ENCODE measurements around the gene ALDH4A1.

Gene ALDH4A1

GRCh38 chr1:18944810-18945209, 42.5 kb upstream of the ALDH4A1 start:
- H4K20me1 ChIP-seq (ENCODE audit: insufficient read depth, low read length) = no peaks in the 10 kb centered on the region
- no peaks in the 10 kb centered on the region for H3K4me1 ChIP-seq (ENCODE audit: low read length)
- TF ChIP-seq EZH2phosphoT487 (IDR thresholded peaks at IDR 0.05; ENCODE audit: low read depth) (no peak), CTCF (IDR thresholded peaks at IDR 0.05; ENCODE audit: low read depth, low read length) (no peak)
- no peaks in the 10 kb centered on the region for H3K36me3 ChIP-seq (replicated peaks; ENCODE audit: low read depth, low read length)
- no peaks in the 10 kb centered on the region for H3K9me3 ChIP-seq (ENCODE audit: insufficient read depth, low read length)
- H3K9ac ChIP-seq (ENCODE audit: low read length) = no peak overlapping the region
- no peak overlapping the region for H3K4me2 ChIP-seq (ENCODE audit: low read length)
- no peak overlapping the region for H3K27ac ChIP-seq (ENCODE audit: low read length)
- no peaks in the 10 kb centered on the region for H3K79me2 ChIP-seq (ENCODE audit: low read length)
- H2AFZ ChIP-seq (ENCODE audit: low read depth, low read length) = no peak overlapping the region
- H3K4me3 ChIP-seq (ENCODE audit: low read length) = no peak overlapping the region
- no peaks in the 10 kb centered on the region for H3K27me3 ChIP-seq (ENCODE audit: low read depth, low read length)

GRCh38 chr1:18943914-18944572, 41.7 kb upstream of the ALDH4A1 start:
- Histone ChIP-seq H4K20me1 (ENCODE audit: insufficient read depth, low read length) (no peaks in the 10 kb centered on the region), H3K4me3 (ENCODE audit: low read length) (no peak overlapping the region), H3K27me3 (ENCODE audit: low read depth, low read length) (no peaks in the 10 kb centered on the region), H3K4me2 (ENCODE audit: low read length) (no peak overlapping the region), H2AFZ (ENCODE audit: low read depth, low read length) (no peak overlapping the region), H3K4me1 (ENCODE audit: low read length) (no peaks in the 10 kb centered on the region), H3K9me3 (ENCODE audit: insufficient read depth, low read length) (no peaks in the 10 kb centered on the region), H3K36me3 (replicated peaks; ENCODE audit: low read depth, low read length) (no peaks in the 10 kb centered on the region), H3K79me2 (ENCODE audit: low read length) (no peaks in the 10 kb centered on the region), H3K9ac (ENCODE audit: low read length) (no peak overlapping the region), H3K27ac (ENCODE audit: low read length) (no peak overlapping the region)
- TF ChIP-seq EZH2phosphoT487 (IDR thresholded peaks at IDR 0.05; ENCODE audit: low read depth) = no peak
- TF ChIP-seq CTCF (IDR thresholded peaks at IDR 0.05; ENCODE audit: low read depth, low read length) = no peak

- Histone ChIP-seq H3K4me3 (ENCODE audit: low read length) (no peak overlapping the region), H2AFZ (ENCODE audit: low read depth, low read length) (no peak overlapping the region), H3K27ac (ENCODE audit: low read length) (no peak overlapping the region), H4K20me1 (ENCODE audit: insufficient read depth, low read length) (no peaks in the 10 kb centered on the region), H3K9ac (ENCODE audit: low read length) (no peak overlapping the region), H3K36me3 (replicated peaks; ENCODE audit: low read depth, low read length) (no peaks in the 10 kb centered on the region), H3K27me3 (ENCODE audit: low read depth, low read length) (no peaks in the 10 kb centered on the region), H3K4me2 (ENCODE audit: low read length) (no peak overlapping the region), H3K79me2 (ENCODE audit: low read length) (no peaks in the 10 kb centered on the region), H3K9me3 (ENCODE audit: insufficient read depth, low read length) (no peaks in the 10 kb centered on the region), H3K4me1 (ENCODE audit: low read length) (no peaks in the 10 kb centered on the region)
- TF ChIP-seq EZH2phosphoT487 (IDR thresholded peaks at IDR 0.05; ENCODE audit: low read depth) (no peak), CTCF (IDR thresholded peaks at IDR 0.05; ENCODE audit: low read depth, low read length) (no peak)
These were observed 40.8 kb upstream of the ALDH4A1 start for GRCh38 chr1:18943162-18943561.

- H3K79me2 ChIP-seq (ENCODE audit: low read length) = no peaks in the 10 kb centered on the region
- H3K9me3 ChIP-seq (ENCODE audit: insufficient read depth, low read length) = no peaks in the 10 kb centered on the region
- H3K36me3 ChIP-seq (replicated peaks; ENCODE audit: low read depth, low read length) = no peaks in the 10 kb centered on the region
- no peak overlapping the region for H3K4me2 ChIP-seq (ENCODE audit: low read length)
- H3K4me1 ChIP-seq (ENCODE audit: low read length) = no peaks in the 10 kb centered on the region
- H2AFZ ChIP-seq (ENCODE audit: low read depth, low read length) = no peak overlapping the region
- no peaks in the 10 kb centered on the region for H3K27me3 ChIP-seq (ENCODE audit: low read depth, low read length)
- H3K27ac ChIP-seq (ENCODE audit: low read length) = no peak overlapping the region
- H3K4me3 ChIP-seq (ENCODE audit: low read length) = no peak overlapping the region
- no peak overlapping the region for H3K9ac ChIP-seq (ENCODE audit: low read length)
- no peaks in the 10 kb centered on the region for H4K20me1 ChIP-seq (ENCODE audit: insufficient read depth, low read length)
- TF ChIP-seq EZH2phosphoT487 (IDR thresholded peaks at IDR 0.05; ENCODE audit: low read depth) (no peak), CTCF (IDR thresholded peaks at IDR 0.05; ENCODE audit: low read depth, low read length) (no peak)
These were observed 40.0 kb upstream of the ALDH4A1 start for GRCh38 chr1:18942340-18942739.
